GM18858 (cell line): ENCODE data around the gene COL6A2.
"Not testable (repeated sequence)": the region's sequence is repeated elsewhere in the genome, so short reads cannot be mapped to it uniquely, and the experiment has no call there.

ENCODE experiments used
- ATAC-seq: cut with Tn5 transposase; IDR thresholded peaks from one replicate; pipeline ENCODE4 v1.9.1; 2021; ENCODE audit not compliant: unreplicated experiment

COL6A2 gene

GRCh38 chr21:46097336-46098293, at the start of gene COL6A2:
Gene COL6A2 (plus strand): TSS chr21:46098112.
- no peak for ATAC-seq

- no peak for ATAC-seq
Measured at GRCh38 chr21:46048926-46049889, 48.7 kb upstream of the COL6A2 start.

- ATAC-seq = no peak
Measured at GRCh38 chr21:46049890-46050667, 47.8 kb upstream of the COL6A2 start.

GRCh38 chr21:46050668-46051378, 47.1 kb upstream of the COL6A2 start:
- ATAC-seq = no peak

GRCh38 chr21:46051379-46051770, 46.5 kb upstream of the COL6A2 start:
- ATAC-seq = no peak

GRCh38 chr21:46051821-46052675, 45.9 kb upstream of the COL6A2 start:
- ATAC-seq = no peak

DNA sequence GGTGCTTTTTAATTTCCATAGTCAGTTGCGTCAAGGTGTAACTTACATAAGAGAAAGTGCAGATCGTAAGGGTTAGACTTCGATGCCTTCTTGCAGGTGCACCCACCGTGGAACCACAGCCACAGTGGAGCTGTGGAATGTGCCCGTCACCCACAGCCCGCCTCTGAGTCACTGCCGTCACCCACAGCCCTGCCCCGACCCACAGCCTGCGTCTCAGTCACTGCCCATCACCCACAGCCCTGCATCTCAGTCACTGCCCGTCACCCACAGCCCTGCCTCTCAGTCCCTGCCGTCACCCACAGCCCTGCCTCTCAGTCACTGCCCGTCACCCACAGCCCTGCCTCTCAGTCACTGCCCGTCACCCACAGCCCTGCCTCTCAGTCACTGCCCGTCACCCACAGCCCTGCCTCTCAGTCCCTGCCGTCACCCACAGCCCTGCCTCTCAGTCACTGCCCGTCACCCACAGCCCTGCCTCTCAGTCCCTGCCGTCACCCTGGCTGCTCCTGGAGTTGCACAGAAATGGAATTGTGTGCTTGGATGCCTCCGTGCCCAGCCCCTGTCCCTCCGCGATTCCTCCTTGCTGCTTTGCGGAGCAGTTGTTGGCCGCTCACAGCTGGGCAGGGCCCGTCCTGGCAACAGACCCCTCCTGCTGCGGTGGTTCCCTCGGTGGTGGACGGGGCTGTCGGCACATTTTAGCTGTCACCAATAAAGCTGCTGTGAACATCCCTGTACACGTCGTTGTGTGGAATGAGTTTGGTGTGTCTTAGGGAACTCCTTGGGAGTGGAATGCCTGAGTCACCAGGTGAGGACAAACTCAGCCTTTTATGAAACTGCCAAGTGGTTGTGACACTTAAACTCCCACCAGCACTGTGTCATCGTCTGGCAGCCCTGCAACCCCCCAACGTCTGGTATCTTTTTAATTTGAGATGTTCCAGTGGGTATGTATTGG, 44.9 kb upstream of the COL6A2 start:
- ATAC-seq = no peak

DNA sequence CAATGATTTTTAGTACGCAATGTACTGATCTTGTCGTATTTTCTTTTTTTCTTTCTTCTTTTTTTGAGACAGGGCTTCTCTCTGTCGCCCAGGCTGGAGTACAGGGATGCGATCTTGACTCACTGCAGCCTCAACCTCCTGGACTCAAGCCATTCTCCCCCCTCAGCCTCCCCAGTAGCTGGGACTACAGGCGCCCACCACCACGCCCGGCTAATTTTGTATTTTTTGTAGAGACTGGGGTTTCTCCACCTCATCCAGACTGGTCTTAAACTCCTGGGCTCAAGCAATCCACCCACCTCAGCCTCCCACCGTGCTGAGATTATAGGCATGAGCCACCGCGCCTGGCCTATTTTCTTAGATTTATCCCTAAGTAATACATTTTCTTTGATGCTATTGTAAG, 43.9 kb upstream of the COL6A2 start:
- ATAC-seq = no peak

- no peak for ATAC-seq
Measured at GRCh38 chr21:46054451-46054881, 43.4 kb upstream of the COL6A2 start.

DNA sequence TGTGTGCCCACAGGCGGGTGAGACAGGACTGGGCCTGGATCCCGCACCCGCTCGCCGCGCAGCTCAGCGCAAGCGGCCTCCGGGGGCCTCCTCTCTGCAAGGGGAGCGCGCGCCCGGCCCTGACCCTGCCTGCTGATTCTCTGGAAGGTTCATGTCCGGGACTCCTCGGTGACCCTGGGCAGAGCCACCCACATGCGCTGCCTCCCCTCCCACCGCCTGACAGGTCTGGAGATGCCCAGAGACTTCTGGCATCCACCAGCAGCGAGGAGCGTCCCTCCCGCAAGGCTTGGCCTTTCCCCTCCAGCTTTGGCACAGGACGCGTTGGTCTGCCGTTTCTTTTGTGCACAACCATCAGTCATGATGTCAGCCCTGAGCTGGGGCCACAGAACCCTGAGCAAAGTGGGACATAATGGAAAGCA, 42.0 kb upstream of the COL6A2 start:
- no peak for ATAC-seq

DNA sequence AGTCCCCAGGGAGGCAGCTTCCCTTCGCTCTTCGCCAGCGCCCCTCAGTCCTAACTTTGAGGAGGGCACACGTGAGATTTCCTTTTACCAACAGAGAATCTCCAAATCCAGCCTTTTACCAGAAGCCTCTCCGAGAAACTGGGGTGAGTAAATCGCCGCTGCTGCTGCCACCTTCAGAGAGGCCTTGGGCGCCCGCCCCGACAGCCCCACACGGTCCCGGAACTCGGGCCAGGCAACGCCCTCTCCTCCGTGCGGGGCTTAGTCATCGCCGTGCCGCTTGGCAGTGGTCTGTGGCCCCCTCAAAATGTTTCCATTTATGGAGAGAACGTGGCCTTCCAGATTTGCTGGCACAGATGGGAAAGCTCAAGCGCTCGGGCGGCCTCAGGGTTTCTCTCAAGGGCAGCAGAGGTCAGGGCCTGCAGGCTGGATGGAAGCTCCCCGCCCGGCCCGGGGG, 41.4 kb upstream of the COL6A2 start:
- no peak for ATAC-seq

- ATAC-seq = no peak
Measured at GRCh38 chr21:46057111-46057709, 40.7 kb upstream of the COL6A2 start.

DNA sequence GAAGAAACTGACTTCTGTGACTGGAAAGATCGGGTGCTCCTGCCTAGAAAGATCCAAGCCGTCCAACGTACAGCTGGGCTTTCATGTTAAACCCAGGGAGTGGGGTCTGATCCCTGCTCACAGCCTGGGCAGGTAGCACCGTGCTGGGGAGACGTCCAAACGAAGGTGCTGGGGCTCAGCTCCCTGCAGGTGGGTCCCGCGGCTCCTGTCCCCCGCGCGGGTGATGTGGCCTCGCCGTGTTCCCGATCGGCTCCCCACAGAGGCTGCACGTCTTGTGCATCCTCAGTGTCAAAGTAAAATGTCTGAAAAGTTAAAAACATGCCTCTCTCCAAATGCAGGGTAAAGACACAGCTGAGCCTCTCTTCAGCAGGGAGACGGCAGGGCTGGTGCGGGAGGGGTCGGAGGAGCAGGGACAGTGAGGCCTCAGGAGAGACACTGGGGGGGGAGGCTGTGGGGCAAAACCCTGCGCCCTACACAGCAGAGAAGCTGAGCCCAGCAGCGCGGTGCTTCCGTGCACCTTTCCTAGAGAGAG, 40.1 kb upstream of the COL6A2 start:
- ATAC-seq = no peak

DNA sequence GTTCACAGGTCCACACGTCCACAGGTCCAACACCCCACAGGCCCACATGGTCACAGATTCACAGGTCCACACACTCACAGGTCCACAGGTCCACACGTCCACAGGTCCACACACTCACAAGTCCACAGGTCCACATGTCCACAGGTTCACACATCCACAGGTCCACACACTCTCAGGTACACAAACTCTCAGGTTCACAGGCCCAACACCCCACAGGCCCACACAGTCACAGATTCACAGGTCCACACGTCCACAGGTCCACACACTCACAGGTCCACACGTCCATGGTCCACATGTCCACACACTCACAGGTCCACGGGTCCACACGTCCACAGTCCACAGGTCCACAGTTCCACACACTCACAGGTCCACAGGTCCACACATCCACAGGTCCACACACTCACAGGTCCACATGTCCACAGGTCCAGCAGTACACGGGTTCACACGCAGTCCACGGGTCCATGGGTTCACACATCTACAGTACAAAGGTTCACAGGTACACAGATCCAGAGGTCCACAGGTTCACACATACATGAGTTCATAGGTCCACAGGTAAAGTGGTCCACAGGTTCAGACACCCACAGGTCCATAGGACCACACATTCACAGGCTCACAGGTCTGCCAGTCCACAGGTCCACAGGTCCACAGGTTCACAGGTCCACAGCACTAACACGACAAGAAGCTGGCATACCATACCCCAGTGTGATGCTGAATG, 39.3 kb upstream of the COL6A2 start:
- no peak for ATAC-seq

- no peak for ATAC-seq
Measured at GRCh38 chr21:46059195-46059594, 38.7 kb upstream of the COL6A2 start.

- not testable (repeated sequence) for ATAC-seq
Measured at GRCh38 chr21:46059711-46060455, 38.0 kb upstream of the COL6A2 start.
